Gastrocnemius medialis (tissue), 4 donors: Measurements from ENCODE around the gene SPACA4.

ENCODE experiments used
- CTCF ChIP-seq, 5 experiments: fragments of 450-650 bp in 3 of 5; fragments of 200-600 bp in 2 of 5; sonication (generic) in 2 of 5; IDR thresholded peaks in 4 of 5; conservative IDR thresholded peaks in 1 of 5; 1 replicate in 4 of 5; 2 replicates in 1 of 5; pipeline ENCODE4 v1.5.1; 2016 to 2019; ENCODE audit warnings: antibody characterized with exemption in 5 of 5, mild to moderate bottlenecking in 3 of 5, moderate library complexity in 3 of 5
- POLR2A ChIP-seq, 2 donors: fragments of 450-650 bp; IDR thresholded peaks; one replicate each; pipeline ENCODE4 v1.6.1; 2017; ENCODE audit warnings: antibody characterized with exemption in 2 of 2, mild to moderate bottlenecking in 2 of 2, moderate library complexity in 2 of 2

- TF ChIP-seq CTCF (IDR thresholded peaks at IDR 0.05 in 4 of 5, conservative IDR thresholded peaks at IDR 0.05 in 1 of 5), result no peak
- no peak for TF ChIP-seq POLR2A (IDR thresholded peaks at IDR 0.05)
Observed at GRCh38 chr19:48628486-48629296, 22.1 kb downstream of the SPACA4 start.
